SW 1271 (cell line): ENCODE measurements around the gene MED16.
"Not testable (repeated sequence)": the region's sequence is repeated elsewhere in the genome, so short reads cannot be mapped to it uniquely, and the experiment has no call there.

ENCODE experiments used
- DNase-seq, 2 experiments: peaks; one replicate each; lab custom pipeline; 2025; lab: John Stamatoyannopoulos, UW

Gene MED16

DNA sequence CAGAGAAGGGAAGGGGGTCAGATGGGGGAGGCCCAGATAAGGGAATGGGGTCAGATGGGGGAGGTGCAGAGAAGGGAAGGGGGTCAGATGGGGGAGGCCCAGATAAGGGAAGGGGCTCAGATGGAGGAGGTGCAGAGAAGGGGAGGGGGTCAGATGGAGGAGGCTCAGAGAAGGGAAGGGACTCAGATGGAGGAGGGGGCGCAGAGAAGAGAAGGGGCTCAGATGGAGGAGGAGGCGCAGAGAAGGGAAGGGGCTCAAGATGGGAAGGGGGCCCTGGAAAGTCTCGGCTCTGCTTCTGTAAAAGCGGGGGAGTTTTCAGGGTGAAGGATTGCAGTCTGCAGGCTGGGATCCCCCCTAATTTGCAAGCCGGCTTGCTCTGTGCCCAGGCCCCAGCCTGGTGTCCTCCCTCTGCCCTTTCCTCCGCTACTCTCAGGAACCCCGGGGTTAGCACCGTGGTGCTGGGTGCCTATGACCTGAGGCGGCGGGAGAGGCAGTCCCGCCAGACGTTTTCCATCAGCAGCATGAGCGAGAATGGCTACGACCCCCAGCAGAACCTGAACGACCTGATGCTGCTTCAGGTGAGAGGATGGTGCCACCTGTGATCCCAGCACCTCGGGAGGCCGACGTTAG is 63.7 kb downstream of the MED16 start:
- no peak for DNase-seq

DNA sequence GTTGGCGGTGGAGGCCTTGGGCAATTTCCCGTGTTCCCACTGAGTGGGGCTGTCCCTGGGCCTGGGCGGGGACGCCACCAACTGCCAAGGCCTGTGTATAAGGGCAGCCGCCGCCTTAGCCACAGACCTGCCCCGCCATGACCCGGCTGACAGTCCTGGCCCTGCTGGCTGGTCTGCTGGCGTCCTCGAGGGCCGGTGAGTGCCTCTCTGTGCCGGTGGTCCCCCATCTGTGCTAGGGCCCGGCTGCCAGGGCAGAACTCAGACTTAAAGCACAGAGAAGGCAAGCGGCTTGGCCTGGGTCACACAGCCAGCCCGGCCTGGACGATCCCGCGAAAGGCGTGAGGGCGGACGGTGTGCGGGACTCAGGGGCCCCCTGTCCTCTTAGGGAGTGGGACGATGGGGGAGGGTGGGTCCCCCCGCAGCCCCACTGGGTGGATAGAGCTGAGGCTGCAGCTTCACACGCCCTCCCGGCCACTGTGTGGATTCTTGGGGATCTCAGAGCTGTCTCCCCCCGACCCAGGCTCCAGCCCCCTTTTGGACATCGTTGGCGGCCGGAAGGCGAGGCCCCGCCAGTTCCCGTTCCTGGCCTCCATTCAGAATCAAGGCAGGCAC is 65.2 kb downstream of the MED16 start, which contains the start of gene AZU1:
Gene AZU1 (plus strand): TSS at position 128 of the 612 bp plus-strand sequence. CDS start 10 bp downstream, at position 138.
- DNase-seq = no peak

DNA sequence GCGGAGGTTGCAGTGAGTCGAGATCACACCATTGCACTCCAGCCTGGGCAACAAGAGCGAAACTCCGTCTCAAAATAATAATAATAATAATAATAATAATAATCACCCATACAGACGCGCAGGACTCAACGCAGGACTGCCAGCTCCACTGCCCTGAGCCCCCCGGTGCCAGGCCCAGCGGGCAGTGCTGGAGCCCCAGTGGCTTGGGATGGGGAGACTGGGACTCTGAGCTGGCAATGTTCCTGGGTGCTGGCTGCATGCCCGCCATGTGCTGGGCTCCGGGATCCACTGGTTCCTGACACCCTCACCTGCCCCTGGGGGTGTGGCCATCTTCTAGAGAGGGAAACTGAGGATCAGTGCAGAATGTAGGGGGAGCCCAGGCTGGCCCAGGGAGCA is 65.7 kb downstream of the MED16 start:
- DNase-seq = no peak

DNA sequence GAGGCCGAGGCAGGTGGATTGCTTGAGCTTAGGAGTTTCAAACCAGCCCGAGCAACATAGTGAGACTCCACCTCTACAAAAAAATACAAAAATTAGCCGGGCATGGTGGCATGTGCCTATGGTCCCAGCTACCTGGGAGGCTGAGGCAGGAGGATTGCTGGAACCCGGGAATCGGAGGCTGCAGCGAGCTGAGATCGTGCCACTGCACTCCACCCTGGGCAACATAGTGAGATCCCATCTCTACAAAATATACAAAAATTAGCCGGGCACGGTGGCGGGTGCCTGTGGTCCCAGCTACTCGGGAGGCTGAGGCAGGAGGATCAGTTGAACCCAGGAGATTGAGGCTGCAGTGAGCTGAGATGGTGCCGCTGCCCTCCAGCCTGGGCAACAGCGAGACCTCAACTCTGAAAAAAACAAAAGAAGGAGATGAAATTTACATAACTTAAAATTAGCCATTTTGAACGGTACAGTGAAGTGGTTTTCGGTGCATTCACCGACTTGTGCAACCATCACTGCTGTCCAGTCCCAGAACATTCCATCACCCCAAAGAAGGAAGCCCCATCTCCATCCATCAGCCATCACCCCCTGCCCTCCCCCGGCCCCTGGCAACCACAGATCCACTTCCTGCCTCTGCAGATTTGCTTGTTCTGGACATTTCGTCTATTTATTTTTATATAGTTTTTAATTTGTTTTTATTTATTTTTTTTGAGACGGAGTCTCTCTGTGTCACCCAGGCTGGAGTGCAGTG is 66.9 kb downstream of the MED16 start:
- no peak for DNase-seq

DNA sequence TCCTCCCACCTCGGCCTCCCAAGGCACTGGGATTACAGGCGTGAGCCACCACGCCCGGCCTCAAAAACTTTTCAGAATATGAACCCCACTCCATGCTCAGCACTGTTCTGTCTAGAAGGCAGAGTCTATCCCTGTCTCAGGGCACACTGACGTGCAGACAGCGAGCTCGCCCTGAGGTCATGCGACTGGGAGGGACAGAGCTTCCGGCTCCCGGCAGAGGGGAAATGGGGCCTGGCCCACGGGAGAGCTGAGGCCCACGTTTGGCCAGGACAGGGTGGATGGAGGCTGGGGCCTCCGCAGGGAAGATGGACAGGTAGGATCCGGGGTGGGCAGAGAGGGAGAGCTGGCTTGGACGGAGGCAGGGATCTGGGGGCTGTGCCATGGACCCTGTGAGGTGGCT is 68.1 kb downstream of the MED16 start:
- no peak for DNase-seq

DNA sequence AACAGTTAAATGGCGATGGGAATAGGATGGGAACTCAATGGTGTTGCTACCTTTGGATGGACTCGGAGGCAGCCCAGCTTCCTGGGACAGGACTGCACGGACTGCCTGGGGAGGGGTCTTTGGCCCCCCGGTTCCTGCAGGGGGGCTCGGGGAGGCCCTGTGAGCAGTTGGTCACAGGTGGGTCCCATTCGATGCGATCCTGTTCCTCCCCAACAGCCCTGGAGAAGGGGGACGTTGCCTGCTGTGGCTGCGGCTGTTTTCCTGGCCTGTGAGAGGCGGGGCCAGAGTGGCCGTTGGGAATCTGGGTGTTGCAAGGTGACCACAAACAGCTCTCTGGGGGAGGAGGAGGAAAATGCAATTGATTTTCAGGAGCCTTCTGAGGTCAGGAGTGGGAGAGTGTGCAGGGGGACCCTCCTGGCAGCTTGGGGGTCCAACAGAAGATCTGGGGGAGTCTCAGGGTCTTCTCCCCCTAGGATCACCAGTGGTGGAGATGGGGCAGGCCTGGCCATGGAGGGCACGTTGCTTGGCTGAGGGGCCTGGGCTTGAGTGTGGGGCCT is 69.3 kb downstream of the MED16 start:
- DNase-seq = no peak

DNA sequence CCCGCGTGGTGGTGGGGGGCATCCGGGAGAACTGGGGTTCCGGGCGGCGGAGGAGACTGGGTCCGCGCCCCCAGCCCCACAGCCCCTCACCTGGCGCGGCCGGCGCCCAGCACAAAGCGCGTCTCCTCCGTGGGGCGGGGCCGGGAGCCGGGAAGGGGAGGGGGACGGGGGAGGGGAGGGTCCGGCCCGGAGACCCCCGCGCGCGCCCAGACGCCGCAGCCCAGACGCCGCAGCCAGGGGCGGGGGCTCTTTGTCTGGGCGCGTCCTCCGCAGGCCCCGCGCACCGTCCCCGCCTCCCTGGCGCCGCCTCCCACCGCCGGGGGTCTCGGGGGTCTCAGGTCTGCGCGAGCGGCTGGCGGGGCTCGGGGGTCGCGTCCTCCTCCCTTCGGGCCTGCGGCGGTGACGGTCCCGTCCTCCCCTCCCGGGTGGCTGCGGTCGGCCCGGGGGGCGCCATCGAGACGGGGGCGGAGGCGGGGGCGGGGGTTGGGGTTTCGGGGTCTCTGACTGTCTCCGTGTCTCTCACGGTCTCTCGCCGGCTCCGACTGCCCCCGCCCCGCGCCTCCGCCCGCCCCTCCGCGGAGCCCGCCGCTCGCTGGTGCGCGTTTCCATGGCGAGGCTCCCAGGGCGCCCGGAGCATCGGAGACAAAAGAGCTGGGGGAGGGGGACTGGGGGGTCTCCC is 71.0 kb downstream of the MED16 start, which contains the start of gene PLPPR3:
Gene PLPPR3 (minus strand): TSS at position 131 of the 679 bp plus-strand sequence. CDS start 396 bp downstream, outside the sequence.
- no peak for DNase-seq

DNA sequence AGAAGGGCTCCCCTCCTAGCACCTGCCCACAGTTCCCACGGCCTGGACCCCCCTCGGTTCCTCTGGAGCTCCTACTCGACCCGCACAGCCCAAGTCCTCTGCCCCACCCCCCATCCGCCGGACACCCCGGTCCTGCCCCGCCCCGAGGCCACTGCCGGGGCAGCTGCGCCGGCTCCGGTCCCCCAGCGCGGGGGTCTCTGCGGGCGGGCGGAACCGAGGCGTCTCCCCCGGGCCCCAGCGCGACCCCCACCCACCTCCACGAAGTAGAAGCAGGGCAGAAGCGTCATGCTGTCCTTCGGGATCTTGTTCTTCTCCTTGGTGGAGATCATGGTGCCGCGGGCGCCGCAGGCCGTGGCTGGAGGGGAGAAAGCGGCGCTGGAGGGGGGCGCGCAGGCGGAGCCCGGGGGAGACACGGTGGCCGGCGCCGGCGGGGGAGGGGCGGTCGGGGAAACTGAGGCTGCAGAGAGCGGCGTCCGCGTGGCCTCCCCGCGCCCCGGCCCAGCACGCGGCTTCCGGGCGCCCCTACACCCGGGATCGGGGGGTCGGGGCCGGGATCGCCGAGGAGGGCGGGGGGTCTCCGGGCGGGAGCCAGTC is 71.7 kb downstream of the MED16 start:
- no peak for DNase-seq

DNA sequence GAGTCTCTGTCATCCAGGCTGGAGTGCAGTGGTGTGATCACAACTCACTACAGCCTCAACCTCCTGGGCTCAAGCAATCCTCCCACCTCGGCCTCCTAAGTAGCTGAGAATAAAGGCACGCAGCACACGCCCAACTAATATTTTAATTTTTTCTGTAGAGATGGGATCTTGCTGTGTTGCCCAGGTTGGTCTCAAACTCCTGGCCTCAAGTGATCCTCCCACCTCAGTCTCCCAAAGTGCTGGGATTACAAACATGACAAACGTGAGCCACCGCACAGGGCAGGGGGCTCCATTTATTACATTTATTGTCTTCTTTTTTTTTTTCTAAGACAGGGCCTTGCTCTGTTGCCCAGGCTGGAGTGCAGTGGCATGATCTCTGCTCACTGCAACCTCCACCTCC is 72.8 kb downstream of the MED16 start:
- DNase-seq = not testable (repeated sequence)
